Astrocyte (in vitro differentiated cells and primary cell): ENCODE results near the gene NREP.

Experiments
- CTCF ChIP-seq: IDR thresholded peaks from 2 replicates; pipeline ENCODE4 v1.5.1; 2011; ENCODE audit warnings: low read depth, mild to moderate bottlenecking, inconsistent platforms, low read length, moderate library complexity; ENCODE audit not compliant: insufficient read depth
- EZH2 ChIP-seq: IDR thresholded peaks from 2 replicates; pipeline ENCODE4 v1.6.1; 2012; ENCODE audit warnings: mild to moderate bottlenecking, low read length, inconsistent platforms; ENCODE audit not compliant: insufficient read depth

GRCh38 chr5:111756581-111757354 lies at the start of gene NREP:
- TF ChIP-seq CTCF (no peak), EZH2 (no peak)
